Bone marrow (tissue), 2 donors: ENCODE measurements around the gene TUBGCP3.
A peak's percentile ranks its signal among the peaks of the same experiment; 100 is the strongest.
"Not testable (repeated sequence)": the region's sequence is repeated elsewhere in the genome, so short reads cannot be mapped to it uniquely, and the experiment has no call there.

Experiments used
- DNase-seq, 2 donors: peaks; one replicate each; lab custom pipeline; 2025; lab: John Stamatoyannopoulos, UW

TUBGCP3 gene, protein sequence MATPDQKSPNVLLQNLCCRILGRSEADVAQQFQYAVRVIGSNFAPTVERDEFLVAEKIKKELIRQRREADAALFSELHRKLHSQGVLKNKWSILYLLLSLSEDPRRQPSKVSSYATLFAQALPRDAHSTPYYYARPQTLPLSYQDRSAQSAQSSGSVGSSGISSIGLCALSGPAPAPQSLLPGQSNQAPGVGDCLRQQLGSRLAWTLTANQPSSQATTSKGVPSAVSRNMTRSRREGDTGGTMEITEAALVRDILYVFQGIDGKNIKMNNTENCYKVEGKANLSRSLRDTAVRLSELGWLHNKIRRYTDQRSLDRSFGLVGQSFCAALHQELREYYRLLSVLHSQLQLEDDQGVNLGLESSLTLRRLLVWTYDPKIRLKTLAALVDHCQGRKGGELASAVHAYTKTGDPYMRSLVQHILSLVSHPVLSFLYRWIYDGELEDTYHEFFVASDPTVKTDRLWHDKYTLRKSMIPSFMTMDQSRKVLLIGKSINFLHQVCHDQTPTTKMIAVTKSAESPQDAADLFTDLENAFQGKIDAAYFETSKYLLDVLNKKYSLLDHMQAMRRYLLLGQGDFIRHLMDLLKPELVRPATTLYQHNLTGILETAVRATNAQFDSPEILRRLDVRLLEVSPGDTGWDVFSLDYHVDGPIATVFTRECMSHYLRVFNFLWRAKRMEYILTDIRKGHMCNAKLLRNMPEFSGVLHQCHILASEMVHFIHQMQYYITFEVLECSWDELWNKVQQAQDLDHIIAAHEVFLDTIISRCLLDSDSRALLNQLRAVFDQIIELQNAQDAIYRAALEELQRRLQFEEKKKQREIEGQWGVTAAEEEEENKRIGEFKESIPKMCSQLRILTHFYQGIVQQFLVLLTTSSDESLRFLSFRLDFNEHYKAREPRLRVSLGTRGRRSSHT

DNA sequence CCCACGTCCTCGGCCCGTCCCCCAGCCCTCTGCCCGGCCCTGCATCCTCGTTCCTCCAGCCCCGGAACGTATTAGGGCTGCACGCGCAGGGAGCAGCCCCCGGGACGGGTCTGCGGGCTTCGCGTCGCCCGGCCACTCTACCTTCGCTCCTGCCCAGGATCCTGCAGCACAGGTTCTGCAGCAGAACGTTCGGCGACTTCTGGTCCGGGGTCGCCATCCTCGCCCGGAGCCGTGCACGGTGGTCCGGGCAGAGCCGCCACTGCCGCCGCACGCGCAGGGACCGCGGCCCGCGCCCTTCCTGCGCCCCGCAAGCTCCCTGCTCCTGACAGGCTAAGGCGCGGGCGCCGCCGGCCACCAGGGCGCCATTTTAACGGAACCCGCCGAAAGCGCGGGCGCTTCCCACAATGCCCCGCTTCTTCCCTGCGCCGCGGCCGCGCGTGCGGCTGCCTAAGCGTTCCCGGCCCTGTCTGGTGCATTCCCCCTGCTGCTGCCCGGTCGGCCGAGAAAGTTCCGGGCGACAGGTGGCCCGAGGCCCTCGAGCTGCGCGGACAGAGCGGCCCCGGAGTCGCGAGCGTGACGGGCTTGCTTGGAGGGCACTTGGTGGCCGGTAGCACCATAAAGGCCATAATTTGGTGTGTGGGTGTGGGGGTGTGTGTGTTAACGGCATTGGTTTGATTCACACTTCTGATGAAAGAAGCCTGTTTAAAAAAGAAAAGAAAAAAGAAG, at the start of gene TUBGCP3:
TSS of gene TUBGCP3 (minus strand) at position 390 of the 726 bp plus-strand sequence. CDS start at position 217, 173 bp downstream.
- DNase-seq: peak; percentile 55 to 63

DNA sequence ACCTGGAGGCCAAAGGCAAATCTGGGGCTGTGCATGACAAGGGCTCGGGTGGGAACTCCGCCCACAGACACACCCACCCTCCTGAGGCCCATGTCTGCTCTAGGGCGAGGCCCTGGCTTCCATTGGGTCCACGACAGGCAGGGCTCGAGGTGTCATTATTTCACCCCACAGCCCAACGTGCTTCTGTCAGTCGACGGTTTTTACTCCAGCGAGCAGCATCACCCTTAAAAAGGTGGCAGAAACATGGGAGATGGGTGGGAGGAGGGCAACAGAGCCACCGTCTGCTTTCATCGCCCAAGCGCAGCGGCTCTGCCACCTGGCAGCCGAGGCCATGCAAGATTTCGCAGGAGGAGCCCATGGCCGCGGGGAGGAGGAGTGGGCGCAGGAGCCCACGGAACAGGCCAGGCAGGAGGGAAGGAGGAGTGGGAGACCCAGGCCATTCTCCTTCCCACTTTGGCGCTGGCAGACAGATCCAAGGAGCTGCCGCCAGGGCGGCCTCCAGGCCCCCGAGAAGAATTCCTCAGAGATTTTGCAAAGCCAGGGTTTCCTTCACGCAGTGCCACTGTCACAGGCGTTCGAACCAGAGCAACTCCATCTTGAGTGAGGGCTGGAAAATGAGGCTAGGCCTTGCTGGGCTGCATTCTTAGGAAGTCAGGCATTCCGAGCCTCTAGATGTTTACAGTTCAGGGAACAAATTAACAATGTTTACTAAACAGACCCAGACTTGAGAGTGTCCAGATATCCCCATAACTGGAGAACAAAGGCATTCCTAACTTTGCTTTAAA, 49.3 kb upstream of the TUBGCP3 start:
- DNase-seq: no peak

DNA sequence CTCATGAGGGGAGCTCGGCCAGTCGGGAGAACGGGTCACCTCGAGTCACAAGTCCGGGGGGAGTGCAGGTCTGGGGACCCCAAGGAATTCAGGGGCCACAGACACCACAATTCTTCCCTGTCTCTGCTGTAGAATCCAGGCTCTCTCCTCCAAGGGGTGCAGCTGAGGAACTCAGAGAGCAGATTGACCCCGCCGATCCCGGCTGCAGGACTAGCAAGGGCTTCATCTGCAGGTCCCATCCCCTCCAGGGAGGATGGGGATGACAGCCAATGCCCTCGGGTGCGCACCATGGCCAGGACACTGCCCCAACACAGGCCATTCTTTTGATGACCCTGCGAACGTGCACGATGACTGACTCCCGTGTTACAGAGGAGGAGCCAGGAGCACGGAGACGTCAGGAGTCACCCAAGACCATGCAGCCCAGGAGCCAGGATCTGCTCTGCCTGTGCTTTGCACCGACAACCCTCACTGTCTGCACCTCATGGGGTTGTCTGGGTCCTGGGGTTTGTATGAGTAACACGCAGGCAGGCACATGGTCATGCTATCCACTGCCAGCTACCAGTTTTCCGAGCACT, 48.5 kb upstream of the TUBGCP3 start:
- DNase-seq: no peak

DNA sequence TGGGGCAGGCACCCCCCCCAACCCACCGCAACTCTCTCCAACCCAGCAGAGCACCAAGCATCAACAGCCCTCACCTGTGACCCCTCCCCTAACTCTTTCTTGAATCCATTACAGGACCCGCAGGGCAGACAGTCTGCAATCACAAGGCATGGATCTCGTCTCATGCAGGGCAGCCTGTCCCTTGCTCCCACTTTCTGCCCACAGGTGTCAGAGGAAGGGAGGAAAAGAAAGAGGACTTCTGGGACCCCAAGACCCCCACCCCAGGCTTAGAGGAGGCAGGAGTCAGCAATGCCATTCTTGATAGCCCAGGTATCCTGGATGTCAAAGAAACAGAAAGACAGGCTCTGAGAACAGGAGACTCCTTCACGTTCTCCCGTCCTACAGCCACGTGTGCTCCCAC, 47.4 kb upstream of the TUBGCP3 start:
- DNase-seq: no peak

DNA sequence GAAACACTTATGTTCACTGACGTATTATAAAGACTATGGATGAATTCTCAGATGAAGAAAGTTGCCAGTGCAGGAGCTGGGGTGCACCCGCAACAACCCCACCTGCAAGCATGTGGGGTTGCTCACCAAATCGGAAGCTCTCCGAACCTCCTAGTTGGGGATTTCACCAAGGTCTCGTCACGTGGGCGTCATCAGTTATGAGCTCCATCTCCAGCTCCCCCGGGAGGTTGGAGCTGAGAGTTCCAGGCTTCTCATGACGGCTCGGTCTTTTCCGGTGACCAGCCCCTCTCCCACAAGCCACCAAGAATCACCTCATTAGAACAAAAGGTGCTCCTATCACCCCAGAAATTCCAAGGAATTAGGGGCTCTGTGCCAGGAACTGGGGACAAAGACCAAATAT, 46.1 kb upstream of the TUBGCP3 start:
- DNase-seq: no peak

DNA sequence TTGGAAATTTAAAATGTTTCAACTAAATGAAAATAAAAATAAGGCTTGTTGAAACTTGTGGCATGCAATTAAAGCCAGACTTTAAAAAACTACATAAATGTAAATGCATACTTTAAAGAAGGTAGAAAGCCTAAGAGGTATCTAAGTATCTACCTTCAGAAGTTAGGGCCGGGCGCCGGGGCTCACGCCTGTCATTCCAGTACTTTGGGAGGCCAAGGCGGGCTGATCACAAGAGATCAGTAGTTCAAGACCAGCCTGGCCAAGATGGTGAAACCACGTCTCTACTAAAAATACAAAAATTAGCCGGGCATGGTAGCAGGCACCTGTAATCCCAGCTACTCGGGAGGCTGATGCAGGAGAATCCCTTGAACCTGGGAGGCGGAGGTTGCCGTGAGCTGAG, 42.3 kb upstream of the TUBGCP3 start:
- DNase-seq: not testable (repeated sequence)

DNA sequence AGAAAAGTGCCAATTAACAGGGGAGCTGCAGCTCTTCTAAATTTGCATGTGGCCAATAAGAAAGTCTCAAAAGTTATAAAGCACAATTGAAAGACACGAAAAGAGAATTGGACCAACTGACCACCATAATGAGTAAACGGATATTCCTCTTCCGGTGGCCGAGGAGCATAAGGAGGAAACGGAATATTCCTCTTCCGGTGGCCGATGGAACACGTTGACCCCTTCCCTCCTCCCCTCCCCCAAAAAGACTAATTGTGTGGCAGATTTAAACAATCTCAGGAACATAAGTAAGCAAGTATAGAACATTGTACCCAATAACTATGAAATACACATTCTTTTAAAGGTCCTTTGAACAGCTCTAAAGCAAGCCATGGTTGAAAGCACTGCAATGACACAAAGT, 41.2 kb upstream of the TUBGCP3 start:
- DNase-seq: no peak

DNA sequence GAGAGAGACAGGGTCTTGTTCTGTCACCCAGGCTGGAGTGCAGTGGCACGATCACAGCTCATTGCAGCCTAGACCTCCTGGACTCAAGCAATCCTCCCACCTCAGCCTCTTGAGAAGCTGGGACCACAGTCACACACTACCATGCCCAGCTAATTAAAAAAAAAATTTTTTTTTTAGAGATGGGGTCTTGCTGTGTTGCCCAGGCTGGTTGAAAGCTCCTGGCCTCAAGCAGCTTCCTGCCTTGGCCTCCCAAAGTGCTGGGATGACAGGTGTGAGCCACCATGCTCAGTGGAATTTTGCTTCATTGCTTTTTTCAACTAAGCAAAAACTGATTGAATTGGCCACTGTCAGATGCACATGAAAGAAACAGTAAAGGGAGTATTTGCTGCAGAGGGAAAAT, 39.7 kb upstream of the TUBGCP3 start:
- not testable (repeated sequence) for DNase-seq

DNA sequence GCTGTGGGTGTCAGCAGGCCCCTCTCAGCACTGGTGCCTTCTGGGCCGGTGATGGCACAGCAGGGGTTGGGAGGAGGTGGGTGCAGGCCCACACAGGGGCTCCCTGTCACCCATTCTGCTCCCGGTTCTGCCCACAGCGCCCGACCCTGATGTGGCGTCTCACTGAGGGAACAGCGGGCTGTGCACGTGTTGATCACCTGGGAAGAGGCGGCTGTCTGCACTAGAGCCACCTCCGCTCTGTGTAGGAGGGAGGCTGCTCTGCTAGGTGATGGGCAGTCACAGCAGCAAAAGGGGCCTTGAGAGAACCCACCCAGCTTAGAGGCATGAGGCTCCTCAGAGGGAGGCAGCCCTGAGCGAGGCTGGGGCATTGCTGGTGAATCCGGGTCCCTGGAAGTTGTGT, 39.2 kb upstream of the TUBGCP3 start:
- no peak for DNase-seq

DNA sequence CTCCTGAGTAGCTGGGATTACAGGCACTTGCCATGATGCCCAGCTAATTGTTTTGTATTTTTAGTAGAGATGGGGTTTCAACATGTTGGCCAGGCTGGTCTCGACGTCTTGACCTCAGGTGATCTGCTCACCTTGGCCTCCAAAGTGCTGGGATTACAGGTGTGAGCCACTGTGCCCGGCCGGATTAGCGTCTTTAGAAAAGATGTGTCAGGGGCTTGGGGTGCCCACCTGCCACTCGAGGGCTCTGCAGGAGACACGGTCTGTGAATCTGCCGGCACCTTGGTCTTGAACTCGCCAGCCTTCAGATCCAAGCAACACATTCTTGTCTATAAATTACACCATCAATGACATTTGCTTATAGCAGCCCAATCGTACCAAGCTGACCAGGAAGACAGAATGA, 38.8 kb upstream of the TUBGCP3 start:
- DNase-seq: no peak

DNA sequence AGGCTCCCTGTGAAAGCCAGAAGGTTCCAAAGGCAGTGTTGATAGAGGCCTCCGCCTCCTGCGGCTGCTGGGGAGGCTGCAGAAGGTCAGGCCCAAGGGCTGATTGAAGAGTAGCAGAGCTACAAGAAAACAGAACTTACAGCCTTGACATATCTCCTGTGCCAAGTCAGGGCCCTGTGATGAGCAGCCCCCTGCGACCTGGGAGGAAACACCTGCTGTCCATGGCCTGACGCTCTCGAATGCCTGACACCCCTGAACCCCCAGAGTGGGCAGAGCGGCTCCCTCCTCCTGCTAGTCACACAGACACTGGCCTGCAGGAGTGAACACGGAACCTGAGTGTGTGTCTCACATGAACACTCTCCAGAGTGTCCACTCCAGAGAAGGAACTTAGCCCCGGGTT, 38.2 kb upstream of the TUBGCP3 start:
- DNase-seq: no peak

DNA sequence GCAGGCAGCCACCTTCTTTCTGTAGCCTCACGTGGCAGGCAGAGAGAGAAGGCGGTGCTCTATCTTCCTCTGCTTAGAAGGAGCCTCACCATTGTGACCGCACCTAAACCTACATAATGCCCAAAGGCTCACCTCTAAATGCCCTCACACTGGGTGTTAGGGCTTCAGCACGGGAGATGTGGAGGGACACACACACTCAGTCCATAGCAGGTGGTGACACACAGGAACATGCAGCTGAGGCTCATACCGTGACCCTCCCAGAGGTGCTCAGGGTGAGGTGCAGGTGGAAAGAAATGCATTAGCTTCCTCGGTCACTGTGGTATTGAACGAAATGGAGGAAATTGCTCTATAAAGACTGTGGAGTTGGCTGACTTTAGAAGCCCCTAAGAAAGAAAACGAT, 37.7 kb upstream of the TUBGCP3 start:
- DNase-seq: no peak

DNA sequence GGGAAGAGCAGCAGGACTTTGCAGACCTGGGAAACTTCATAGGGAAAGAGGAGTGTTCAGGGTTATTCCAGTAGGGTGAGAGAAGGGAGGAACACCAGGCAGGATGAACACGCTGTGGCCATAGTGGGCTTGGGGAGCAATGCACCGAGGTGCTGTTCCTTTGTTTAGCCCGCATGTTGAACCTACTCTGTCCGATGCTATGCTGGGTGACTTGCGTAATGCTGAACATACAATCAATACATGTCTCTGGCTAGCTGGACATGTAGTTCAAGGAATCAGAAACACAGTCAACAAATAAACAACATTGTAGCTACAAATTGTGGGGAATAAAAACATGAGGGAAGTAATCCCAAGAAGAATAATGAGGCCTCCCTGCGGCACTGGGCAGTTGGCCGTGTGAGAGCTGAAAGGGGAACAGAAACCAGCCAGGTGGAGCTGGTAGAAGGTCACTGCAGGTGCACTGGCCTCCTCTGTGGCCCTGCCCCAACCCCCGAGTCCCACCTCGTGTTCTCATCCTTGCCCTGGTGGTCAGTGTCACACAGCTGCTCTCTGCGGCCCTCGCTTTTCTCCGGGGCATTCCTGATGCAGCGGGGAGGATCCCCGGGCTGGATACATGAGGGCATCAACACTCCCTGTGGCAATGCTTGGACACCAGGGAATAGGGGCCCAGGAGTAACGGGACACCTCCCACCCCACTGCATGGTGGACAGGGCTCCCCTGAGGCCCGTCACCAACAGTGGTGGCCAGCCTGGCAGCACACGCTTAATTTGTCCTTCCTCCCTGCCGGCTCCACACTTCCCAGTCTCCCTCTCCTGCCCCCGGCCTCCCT, 36.9 kb upstream of the TUBGCP3 start:
- DNase-seq: no peak

DNA sequence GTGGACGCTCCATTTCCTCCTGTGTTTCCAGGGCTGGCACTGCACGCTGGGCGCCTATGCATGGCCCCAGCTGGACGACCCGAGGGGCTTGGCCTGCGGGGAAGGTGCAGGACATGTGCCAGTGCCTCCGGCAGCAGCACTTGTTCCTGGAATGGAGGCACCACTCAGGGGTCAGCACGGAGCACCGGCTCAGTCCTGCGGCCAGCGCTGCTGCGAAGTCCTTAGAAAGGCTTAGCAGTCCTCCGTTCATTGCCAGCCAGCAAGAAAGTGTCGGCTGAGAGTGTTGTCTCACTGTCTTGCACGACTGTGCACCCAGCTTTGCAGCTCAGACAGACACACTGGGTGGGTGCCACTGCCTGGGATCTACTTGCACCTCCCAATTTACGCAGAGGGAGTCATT, 36.1 kb upstream of the TUBGCP3 start:
- no peak for DNase-seq

DNA sequence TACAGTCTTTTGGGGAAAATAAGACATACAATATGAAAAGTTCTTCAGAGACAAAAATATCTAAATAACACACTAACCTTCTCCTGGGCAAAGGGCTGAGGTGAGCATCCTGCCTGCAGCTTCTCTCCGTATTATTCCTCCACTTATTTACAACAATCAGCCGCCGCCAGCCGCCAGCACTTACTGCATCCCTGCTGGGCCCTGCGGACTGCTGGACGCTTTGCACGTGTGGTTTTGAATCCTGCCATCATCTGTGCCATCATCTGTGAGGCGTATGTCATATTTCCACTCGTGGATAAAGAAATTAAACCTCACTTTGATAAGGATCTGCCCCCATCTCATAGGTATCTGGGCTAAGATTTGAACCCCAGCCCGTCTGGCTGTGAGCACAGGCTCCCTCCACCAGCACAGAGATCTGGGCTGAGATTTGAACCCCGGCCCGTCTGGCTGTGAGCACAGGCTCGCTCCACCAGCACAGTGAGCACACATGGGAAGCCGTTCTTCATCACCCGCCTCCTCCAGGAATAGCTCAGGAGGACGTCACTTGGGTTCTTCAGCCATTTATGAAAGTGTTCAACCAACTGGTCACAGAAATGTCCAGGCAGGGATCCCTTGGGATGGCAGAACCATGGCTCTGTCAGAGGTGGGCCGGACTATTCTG, 35.2 kb upstream of the TUBGCP3 start:
- no peak for DNase-seq

DNA sequence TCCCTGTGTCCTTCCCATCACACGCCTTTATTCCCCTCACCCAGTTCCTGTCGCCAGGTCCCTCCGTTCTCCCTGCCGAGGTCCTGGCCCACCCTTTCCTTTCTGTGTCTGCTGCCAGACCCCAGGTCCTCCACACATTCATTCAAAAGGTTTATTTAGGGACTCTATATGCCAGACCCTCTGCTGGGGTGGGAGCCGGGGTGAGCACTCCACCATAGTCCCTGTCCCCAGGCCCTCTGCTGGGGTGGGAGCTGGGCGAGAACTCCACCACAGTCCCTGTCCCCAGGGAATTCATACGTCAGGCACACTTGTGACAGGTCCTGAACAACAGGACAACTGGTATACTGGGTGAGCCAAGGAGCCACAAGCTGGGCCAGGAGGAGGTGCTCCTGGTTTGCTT, 34.4 kb upstream of the TUBGCP3 start:
- no peak for DNase-seq

DNA sequence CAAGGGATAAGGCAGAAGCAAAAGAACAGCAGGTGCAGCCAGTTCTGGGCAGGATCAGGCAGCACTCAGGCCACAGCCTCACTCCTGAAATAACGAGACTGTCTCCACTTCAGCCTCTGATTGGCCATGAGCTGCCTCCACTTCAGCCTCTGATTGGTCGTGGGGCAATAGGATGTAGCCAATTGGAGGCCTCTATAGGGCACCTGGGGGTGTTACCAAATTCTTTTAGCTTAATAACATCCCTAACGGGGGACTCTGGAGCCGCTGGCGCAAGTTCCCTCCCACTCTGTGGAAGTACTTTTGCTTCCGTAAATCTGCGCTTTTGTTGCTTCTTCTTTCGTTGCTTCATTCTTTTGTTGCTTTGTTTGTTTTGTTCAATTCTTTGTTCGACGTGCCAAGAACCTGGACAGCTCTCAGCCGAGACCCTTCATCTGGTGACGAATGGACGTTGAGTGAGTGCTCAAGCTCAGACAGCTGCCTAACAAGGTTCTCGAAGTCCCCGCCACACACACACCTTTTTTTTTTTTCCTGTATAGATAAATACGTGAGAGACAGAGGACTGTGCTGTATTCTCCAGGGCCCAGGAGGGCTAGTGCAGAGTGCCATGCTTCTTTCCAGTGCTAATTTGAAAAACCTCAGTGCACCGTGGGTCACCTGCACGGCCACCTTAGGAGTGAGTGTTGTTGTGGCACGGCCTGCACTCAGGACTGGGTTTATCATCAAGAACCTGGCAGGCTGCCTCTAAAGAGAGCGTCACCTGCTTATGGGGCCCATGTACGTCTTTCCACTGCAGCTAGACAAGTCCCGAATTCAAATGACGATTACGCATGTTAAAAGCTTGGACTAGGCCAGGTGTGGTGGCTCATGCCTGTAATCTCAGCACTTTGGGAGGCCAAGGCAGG, 32.0 kb upstream of the TUBGCP3 start:
- DNase-seq: no peak

DNA sequence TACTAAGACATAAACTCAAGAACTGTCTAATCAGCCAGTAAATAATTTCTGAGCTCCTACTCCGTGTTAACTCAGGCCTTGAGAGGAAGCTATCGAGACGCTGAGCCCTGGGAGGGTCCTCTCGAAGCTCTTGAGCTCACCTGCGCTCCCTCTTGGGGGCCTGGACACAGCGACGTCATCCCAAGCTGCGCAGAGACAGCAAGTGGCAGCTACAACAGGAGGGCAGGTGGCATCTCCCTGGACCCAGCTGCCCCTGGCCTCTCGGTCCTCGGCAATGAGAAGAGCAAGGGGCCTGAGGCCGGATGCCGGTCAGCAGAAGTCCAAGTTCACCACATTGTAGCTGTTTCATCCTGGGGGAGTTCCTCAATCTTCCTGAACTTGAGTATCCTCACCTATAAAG, 30.5 kb upstream of the TUBGCP3 start:
- no peak for DNase-seq
